K562 (cell line): ENCODE measurements around the gene ACAP2. TPM values are rescaled to one million over a fixed set of nuclear protein-coding genes. Genes with fewer than 3 reads are reported as not detected.

Experiments used
- ATAC-seq: fragments of 200-7000 bp; cut with Tn5 transposase; 3 replicates; pipeline ENCODE4 v1.9.1; 2020; ENCODE audit warnings: moderate library complexity
- BruUV-seq: library from RNA; stranded (reverse); fragments of 400-500 nt; replicated peaks from 2 replicates; lab custom pipeline; 2021; lab: Mats Ljungman, UMichigan
- CTCF ChIA-PET: fragments of 300-600 bp; formaldehyde crosslinking; extraction: SDS; loops from one replicate; lab custom pipeline; 2021; ENCODE audit warnings: low intra/inter-chr PET ratio; lab: Yijun Ruan, JAX
- POLR2A ChIA-PET: fragments of 300-600, 350-650 bp; sonication (Branson Sonifier 250); formaldehyde crosslinking; extraction: SDS; loops from one replicate; lab custom pipeline; 2021; ENCODE audit warnings: antibody characterized with exemption, inconsistent platforms; lab: Yijun Ruan, JAX
- DNase-seq, 4 experiments: peaks; one replicate each; pipeline versions ENCODE4 v3.0.0 to v3.0.0-alpha.2; 2011 to 2018; ENCODE audit warnings: low spot score in 3 of 4, mixed read lengths in 3 of 4; ENCODE audit errors: extremely low read depth in 1 of 4
- FAIRE-seq: peaks from 2 replicates; lab custom pipeline; 2011; peaks lifted over from hg19 to GRCh38; lab: Jason Lieb, UNC
- H2AFZ ChIP-seq: 2 replicates; pipeline ENCODE4 v1.6.0; 2011; ENCODE audit warnings: low read depth, low read length, control low read depth, inconsistent platforms
- H3K27ac ChIP-seq: fragments of 200-600 bp; 3 replicates; pipeline ENCODE4 v1.8.0; 2011; ENCODE audit warnings: low read depth, mild to moderate bottlenecking, control low read depth, inconsistent platforms, low read length, moderate library complexity, mixed read lengths; ENCODE audit errors: extremely low read depth
- H3K27me3 ChIP-seq, 2 experiments: fragments of 300-600 bp in 1 of 2; 2 replicates in 1 of 2; 3 replicates in 1 of 2; pipeline versions ENCODE4 v1.6.0 to v1.8.0; 2011; ENCODE audit warnings: inconsistent platforms in 2 of 2, low read length in 2 of 2, mild to moderate bottlenecking in 1 of 2, mixed read lengths in 1 of 2, moderate library complexity in 1 of 2; ENCODE audit not compliant: control insufficient read depth in 2 of 2, insufficient read depth in 2 of 2
- H3K36me3 ChIP-seq: fragments of 300-600 bp; 3 replicates; pipeline ENCODE4 v1.8.0; 2011; ENCODE audit warnings: mild to moderate bottlenecking, low read length, inconsistent platforms; ENCODE audit not compliant: control insufficient read depth, insufficient read depth
- H3K4me1 ChIP-seq, 2 experiments: fragments of 200-600 bp in 1 of 2; replicated peaks in 1 of 2; 2 replicates in 1 of 2; 3 replicates in 1 of 2; pipeline versions ENCODE4 v1.5.1 to v1.8.0; 2011; ENCODE audit warnings: inconsistent platforms in 2 of 2, low read length in 2 of 2, mild to moderate bottlenecking in 1 of 2, mixed read lengths in 1 of 2, moderate library complexity in 1 of 2; ENCODE audit not compliant: control insufficient read depth in 2 of 2, insufficient read depth in 2 of 2
- H3K4me2 ChIP-seq: 2 replicates; pipeline ENCODE4 v1.6.1; 2011; ENCODE audit warnings: low read length, control low read depth, inconsistent platforms, mixed read lengths; ENCODE audit not compliant: insufficient read depth
- H3K4me3 ChIP-seq: fragments of 200-600 bp; sonication (generic), shearing (Covaris generic); 2 replicates; pipeline ENCODE4 v1.5.1; 2016; ENCODE audit warnings: control low read depth, inconsistent platforms
- H3K79me2 ChIP-seq: fragments of 200-600 bp; 3 replicates; pipeline ENCODE4 v1.8.0; 2011; ENCODE audit warnings: low read length, inconsistent platforms; ENCODE audit not compliant: control insufficient read depth, insufficient read depth
- H3K9ac ChIP-seq, 2 experiments: 2 replicates each; pipeline versions ENCODE4 v1.6.0 to v1.6.1; 2011; ENCODE audit warnings: low read depth in 2 of 2, low read length in 2 of 2, control low read depth in 1 of 2, inconsistent platforms in 1 of 2, mild to moderate bottlenecking in 1 of 2, mixed read lengths in 1 of 2; ENCODE audit not compliant: insufficient read depth in 1 of 2
- H3K9me1 ChIP-seq: one replicate; pipeline ENCODE4 v1.6.0; 2011; ENCODE audit warnings: inconsistent platforms, mild to moderate bottlenecking, low read length, moderate library complexity; ENCODE audit not compliant: control insufficient read depth, insufficient read depth
- H3K9me3 ChIP-seq: replicated peaks from 2 replicates; pipeline ENCODE4 v1.5.1; 2011; ENCODE audit warnings: low read depth, low read length, inconsistent platforms; ENCODE audit not compliant: control insufficient read depth, insufficient read depth
- H4K20me1 ChIP-seq: replicated peaks from 2 replicates; pipeline ENCODE4 v1.6.1; 2011; ENCODE audit warnings: low read length, inconsistent platforms, mixed read lengths; ENCODE audit not compliant: control insufficient read depth, insufficient read depth
- BMI1 ChIP-seq: fragments of 150-350 bp; IDR thresholded peaks from 2 replicates; pipeline ENCODE4 v1.6.1; 2014; ENCODE audit warnings: low read length
- EHMT2 ChIP-seq: fragments of 450-650 bp; IDR thresholded peaks from 2 replicates; pipeline ENCODE4 v1.6.1; 2018; ENCODE audit warnings: antibody characterized with exemption
- ELF4 ChIP-seq: fragments of 450-650 bp; formaldehyde crosslinking; IDR thresholded peaks from 2 replicates; pipeline ENCODE4 v1.4.0; 2022; ENCODE audit warnings: missing genetic modification characterization
- FOXJ2 ChIP-seq: fragments of 200-800 bp; sonication (Bioruptor generic); IDR thresholded peaks from 2 replicates; pipeline ENCODE4 v1.6.1; 2016; ENCODE audit warnings: missing genetic modification characterization, missing compliant biosample characterization
- GABPB1 ChIP-seq: sonication (generic); formaldehyde crosslinking; IDR thresholded peaks from 2 replicates; pipeline ENCODE4 v1.8.0; 2022; ENCODE audit warnings: mild to moderate bottlenecking, missing genetic modification reagents
- ILF3 ChIP-seq: fragments of 450-650 bp; IDR thresholded peaks from 2 replicates; pipeline ENCODE4 v1.6.1; 2018; ENCODE audit warnings: antibody characterized with exemption, mild to moderate bottlenecking, moderate library complexity, borderline replicate concordance
- KDM1A ChIP-seq, 2 experiments: fragments of 450-650 bp; IDR thresholded peaks; 2 replicates each; pipeline ENCODE4 v1.6.1; 2016; ENCODE audit warnings: mild to moderate bottlenecking in 2 of 2
- NR4A1 ChIP-seq, 2 experiments: fragments of 250-450 bp in 1 of 2; fragments of 450-650 bp in 1 of 2; sonication (Bioruptor Pico) in 1 of 2; IDR thresholded peaks; 2 replicates each; pipeline versions ENCODE4 v1.4.0 to v1.6.1; 2016 to 2020; ENCODE audit warnings: mild to moderate bottlenecking in 2 of 2, missing compliant biosample characterization in 1 of 2, missing genetic modification characterization in 1 of 2, moderate library complexity in 1 of 2
- POLR3A ChIP-seq: IDR thresholded peaks from 2 replicates; pipeline ENCODE4 v1.6.1; 2011; ENCODE audit warnings: borderline replicate concordance, mild to moderate bottlenecking, moderate library complexity; ENCODE audit not compliant: insufficient read length, insufficient read depth; ENCODE audit errors: extremely low read depth
- RAD51 ChIP-seq: fragments of 450-650 bp; IDR thresholded peaks from 2 replicates; pipeline ENCODE4 v1.7.1; 2016; ENCODE audit warnings: low read depth, mild to moderate bottlenecking, borderline replicate concordance
- RFX7 ChIP-seq: fragments of 250-450 bp; sonication (Bioruptor Pico); IDR thresholded peaks from 2 replicates; pipeline ENCODE4 v1.5.1; 2021; ENCODE audit warnings: mild to moderate bottlenecking
- TSC22D4 ChIP-seq: fragments of 450-650 bp; IDR thresholded peaks from 2 replicates; pipeline ENCODE4 v1.6.1; 2016; ENCODE audit warnings: missing genetic modification characterization, missing biosample characterization, control low read depth
- XRCC5 ChIP-seq: fragments of 200-400 bp; formaldehyde crosslinking; IDR thresholded peaks from 2 replicates; pipeline ENCODE4 v1.6.1; 2017; ENCODE audit warnings: low read depth, mild to moderate bottlenecking, low read length
- ZNF134 ChIP-seq: fragments of 250-450 bp; sonication (Bioruptor Pico); conservative IDR thresholded peaks from 2 replicates; pipeline ENCODE4 v1.4.0; 2020
- ZNF274 ChIP-seq: IDR thresholded peaks from 2 replicates; pipeline ENCODE4 v1.6.1; 2011; ENCODE audit warnings: low read depth, mild to moderate bottlenecking, low read length, moderate library complexity, borderline replicate concordance
- WGBS: fragments of 100-300 bp; shearing (Covaris generic); methylation state at CpG from one replicate; pipeline ENCODE4 v1.1.6; 2016; ENCODE audit warnings: low coverage, mixed read lengths; ENCODE audit not compliant: insufficient coverage; ENCODE audit errors: missing lambda C conversion rate; 5-methylcytosine and 5-hydroxymethylcytosine counted together
- in situ Hi-C: fragments of 300-500 bp; cut with MboI; formaldehyde crosslinking; loops from 4 replicates; pipeline ENCODE4 v1.15.0; 2018; ENCODE audit warnings: inconsistent platforms, mixed read lengths
- intact Hi-C: fragments of 100-400 bp; cut with micrococcal nuclease; formaldehyde crosslinking; loops from 2 replicates; pipeline ENCODE4 v1.14.2; 2022
- polyA plus RNA-seq, 8 experiments: library from polyadenylated mRNA; depleted of rRNA in 4 of 8; stranded (reverse) in 5 of 8; unstranded in 3 of 8; fragments of >200 nt; fragmentation: Nextera tagmentation in 2 of 8; fragmentation: Illumina TruSeq in 1 of 8; extraction: Ambion mirVana in 2 of 8; extraction: Trizol in 1 of 8; gene quantifications; 2 replicates each; pipeline versions ENCODE4 v1.2.1 to v1.2.3, GENCODE V29; 2011 to 2014; ENCODE audit warnings: inconsistent platforms in 1 of 8, missing spikeins in 1 of 8
- total RNA-seq, 7 experiments: library from RNA; depleted of rRNA in 6 of 7; stranded (reverse); fragments of >200 nt in 6 of 7; fragmentation: Illumina TruSeq in 2 of 7; extraction: Trizol in 2 of 7; gene quantifications; 2 replicates each; pipeline versions ENCODE4 v1.2.1 to v1.2.3, GENCODE V29; 2011 to 2021; ENCODE audit warnings: low replicate concordance in 1 of 7
- TF ChIP-seq, protein P1 (sequence below): fragments of 450-650 bp; formaldehyde crosslinking; IDR thresholded peaks from 2 replicates; pipeline ENCODE4 v1.4.0; 2020; ENCODE audit warnings: mild to moderate bottlenecking, moderate library complexity
- TF ChIP-seq, protein P2 (sequence below): sonication (generic); formaldehyde crosslinking; IDR thresholded peaks from 2 replicates; pipeline ENCODE4 v1.8.0; 2022; ENCODE audit warnings: mild to moderate bottlenecking, missing genetic modification reagents
- TF ChIP-seq, protein P3 (sequence below): sonication (generic); formaldehyde crosslinking; IDR thresholded peaks from 2 replicates; pipeline ENCODE4 v1.8.0; 2022; ENCODE audit warnings: missing genetic modification reagents, mild to moderate bottlenecking, moderate library complexity, borderline replicate concordance

The ACAP2 gene
- total and polyA plus RNA-seq, 9 of the 15 experiments (the other 6 are each of a cell fraction or from before 2014, with no cell fraction given), result 10.6 to 52.7 (median 34.4) TPM

- no peaks in the 10 kb centered on the region for H3K9me3 ChIP-seq
- CTCF ChIA-PET, result no interaction called here
- FAIRE-seq (no peak), ATAC-seq (no peak), DNase-seq (no peak)
- no peak overlapping the region for H3K4me2 ChIP-seq
- no TSS peak for BruUV-seq
- no peaks in the 10 kb centered on the region for H3K36me3 ChIP-seq
- H3K27ac ChIP-seq, result no peak overlapping the region
- POLR2A ChIA-PET, result interaction anchor here (1.1 to 2.2 kb wide), 2 partner anchors 13 to 15 kb away, joined by 3 to 9 read pairs; partner anchors contain the start of gene ACAP2
- TF ChIP-seq, protein P1, sequence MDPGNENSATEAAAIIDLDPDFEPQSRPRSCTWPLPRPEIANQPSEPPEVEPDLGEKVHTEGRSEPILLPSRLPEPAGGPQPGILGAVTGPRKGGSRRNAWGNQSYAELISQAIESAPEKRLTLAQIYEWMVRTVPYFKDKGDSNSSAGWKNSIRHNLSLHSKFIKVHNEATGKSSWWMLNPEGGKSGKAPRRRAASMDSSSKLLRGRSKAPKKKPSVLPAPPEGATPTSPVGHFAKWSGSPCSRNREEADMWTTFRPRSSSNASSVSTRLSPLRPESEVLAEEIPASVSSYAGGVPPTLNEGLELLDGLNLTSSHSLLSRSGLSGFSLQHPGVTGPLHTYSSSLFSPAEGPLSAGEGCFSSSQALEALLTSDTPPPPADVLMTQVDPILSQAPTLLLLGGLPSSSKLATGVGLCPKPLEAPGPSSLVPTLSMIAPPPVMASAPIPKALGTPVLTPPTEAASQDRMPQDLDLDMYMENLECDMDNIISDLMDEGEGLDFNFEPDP (CRISPR knock-in tag), result no peak
- TF ChIP-seq EHMT2 (no peak), GABPB1 (CRISPR knock-in tag) (no peak), ELF4 (no peak), POLR3A (no peak), TSC22D4 (tag) (no peak), RAD51 (no peak), ILF3 (no peak), ZNF274 (no peak), NR4A1 (CRISPR knock-in tag; IDR thresholded peaks at IDR 0.05) (no peak), NR4A1 (tag; IDR thresholded peaks at IDR 0.05) (no peak), RFX7 (CRISPR knock-in tag) (no peak), KDM1A (IDR thresholded peaks at IDR 0.05) (no peak), ZNF134 (CRISPR knock-in tag) (no peak), FOXJ2 (tag) (no peak), XRCC5 (no peak), BMI1 (no peak)
- TF ChIP-seq, protein P2, sequence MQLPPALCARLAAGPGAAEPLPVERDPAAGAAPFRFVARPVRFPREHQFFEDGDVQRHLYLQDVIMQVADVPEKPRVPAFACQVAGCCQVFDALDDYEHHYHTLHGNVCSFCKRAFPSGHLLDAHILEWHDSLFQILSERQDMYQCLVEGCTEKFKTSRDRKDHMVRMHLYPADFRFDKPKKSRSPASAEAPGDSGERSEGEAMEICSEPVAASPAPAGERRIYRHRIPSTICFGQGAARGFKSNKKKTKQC, result no peak
- TF ChIP-seq, protein P3, sequence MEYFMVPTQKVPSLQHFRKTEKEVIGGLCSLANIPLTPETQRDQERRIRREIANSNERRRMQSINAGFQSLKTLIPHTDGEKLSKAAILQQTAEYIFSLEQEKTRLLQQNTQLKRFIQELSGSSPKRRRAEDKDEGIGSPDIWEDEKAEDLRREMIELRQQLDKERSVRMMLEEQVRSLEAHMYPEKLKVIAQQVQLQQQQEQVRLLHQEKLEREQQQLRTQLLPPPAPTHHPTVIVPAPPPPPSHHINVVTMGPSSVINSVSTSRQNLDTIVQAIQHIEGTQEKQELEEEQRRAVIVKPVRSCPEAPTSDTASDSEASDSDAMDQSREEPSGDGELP, result no peak
- peak overlapping the region; percentile 55 for H2AFZ ChIP-seq
- in situ Hi-C loops, result no loop called here
- peaks cover 12 to 35% of the 10 kb centered on the region in 2 experiments for H3K4me1 ChIP-seq
- no peak overlapping the region for H3K4me3 ChIP-seq
- intact Hi-C loops, result loop anchor here (5.0 kb wide), 1 partner anchor 183 kb away; the partner anchor contains the start of gene XXYLT1
- no peaks in the 10 kb centered on the region for H4K20me1 ChIP-seq
- no peak overlapping the region; a peak in 1 of 4 replicates for H3K9ac ChIP-seq
- H3K9me1 ChIP-seq, result no peaks in the 10 kb centered on the region
- WGBS, result 86% methylated on average over 7 of the region's 7 CpGs
- H3K79me2 ChIP-seq, result no peaks in the 10 kb centered on the region
- no peaks in the 10 kb centered on the region for H3K27me3 ChIP-seq
Measured at GRCh38 chr3:195455789-195456188, 13.0 kb upstream of the ACAP2 start.
